ENCODE results near the gene ANTXR1.

The ANTXR1 gene

DNA sequence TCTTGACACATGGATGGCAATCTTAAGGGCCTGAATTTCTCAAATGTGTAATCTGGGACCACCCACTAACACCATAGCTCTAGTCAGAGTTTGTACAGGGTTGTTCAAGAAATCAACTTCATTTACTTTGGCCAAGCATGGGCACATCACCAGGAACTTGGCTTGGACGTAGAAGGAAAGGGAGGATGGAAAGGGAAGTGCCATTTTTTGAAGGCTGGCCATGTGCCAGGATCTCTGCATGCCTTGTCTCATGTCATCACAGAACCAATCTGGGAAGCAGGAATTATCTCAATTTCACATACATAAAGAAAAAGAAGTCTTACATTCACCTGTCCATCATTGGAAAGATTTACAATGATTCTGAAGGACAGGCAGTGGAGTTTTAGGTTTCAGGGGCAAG, 128.1 kb downstream of the ANTXR1 start:
- DNase-seq = no peak

DNA sequence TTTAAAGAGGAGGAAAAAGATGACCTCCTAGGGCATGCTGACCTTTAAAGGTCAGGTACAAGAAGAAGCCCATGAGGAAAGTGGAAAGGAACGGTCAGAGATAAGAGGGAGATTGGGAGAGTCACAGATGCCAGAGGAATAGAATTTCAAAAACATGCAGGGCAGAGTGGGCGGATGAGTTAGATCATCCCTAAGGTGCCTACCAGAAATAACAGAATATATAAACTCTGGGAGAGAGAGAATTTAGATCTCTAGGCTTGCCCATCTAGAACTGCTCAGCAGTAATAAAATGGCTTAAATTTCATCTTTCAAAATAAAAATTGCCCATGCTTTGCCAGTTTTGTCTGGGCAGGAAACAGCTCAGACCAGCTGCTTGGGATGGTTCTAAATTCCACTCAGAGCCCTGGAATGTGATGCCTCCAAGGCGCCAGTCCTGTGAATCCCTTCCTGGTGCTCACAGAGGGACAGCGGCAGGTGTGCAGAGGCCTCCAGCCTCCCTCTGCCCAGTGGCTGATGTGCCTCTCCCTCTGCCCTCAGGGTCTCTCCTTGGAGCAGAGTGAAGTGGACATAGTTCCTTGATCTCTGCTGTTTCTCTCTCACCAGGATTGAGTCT, 130.9 kb downstream of the ANTXR1 start:
- DNase-seq = no peak

DNA sequence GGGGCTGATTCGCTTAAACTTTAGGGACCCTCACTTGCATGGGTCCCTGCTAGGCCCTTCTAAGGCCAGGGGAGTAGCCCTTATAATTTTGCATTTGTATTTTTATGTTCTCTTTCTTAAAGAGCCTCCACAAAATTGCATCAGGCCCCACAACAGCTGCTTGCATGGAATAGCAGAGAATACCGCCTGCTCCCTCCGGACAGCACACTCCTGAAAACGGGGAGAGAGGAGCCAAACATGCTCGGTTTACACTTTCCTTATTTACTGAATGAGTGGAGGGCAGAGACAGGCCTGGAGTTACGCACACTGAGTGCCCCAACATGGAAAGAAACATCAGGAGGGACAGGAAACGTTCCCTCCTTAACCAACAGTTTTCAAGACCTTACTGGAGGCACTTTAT, 132.2 kb downstream of the ANTXR1 start:
- DNase-seq = no peak

DNA sequence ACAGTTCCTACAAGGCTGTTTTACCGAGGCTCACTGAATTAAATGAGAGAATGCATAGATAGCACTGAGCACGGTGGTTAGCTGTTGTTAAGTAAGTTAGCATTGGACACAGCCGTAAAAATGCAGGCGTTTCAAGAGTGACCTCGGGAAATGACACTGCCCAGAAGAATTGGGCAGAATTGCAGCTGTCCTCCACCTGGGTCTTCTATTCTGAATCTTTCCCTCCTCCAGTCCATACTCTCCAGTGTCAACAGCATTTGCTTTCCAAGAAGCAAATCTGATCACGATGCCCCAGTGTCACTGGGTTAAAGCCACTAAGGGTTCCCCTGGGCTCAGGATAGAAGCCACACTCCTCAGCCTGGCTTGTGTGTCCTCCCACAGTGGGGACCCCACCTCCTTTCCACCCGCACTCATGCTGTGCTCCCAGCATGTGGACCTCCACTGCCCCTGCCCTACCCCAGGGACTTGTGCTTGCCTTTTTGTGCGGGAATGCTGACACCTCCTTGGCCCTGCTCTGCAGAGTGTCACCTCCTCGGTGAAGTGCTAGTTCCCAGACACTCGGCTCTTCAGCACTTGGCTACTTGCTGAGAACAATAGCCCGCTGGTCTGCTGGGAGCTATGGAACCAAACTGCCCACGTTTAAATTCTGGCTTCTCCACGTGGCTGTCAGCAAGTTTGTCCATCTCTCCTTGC, 135.0 kb downstream of the ANTXR1 start:
- DNase-seq = no peak

DNA sequence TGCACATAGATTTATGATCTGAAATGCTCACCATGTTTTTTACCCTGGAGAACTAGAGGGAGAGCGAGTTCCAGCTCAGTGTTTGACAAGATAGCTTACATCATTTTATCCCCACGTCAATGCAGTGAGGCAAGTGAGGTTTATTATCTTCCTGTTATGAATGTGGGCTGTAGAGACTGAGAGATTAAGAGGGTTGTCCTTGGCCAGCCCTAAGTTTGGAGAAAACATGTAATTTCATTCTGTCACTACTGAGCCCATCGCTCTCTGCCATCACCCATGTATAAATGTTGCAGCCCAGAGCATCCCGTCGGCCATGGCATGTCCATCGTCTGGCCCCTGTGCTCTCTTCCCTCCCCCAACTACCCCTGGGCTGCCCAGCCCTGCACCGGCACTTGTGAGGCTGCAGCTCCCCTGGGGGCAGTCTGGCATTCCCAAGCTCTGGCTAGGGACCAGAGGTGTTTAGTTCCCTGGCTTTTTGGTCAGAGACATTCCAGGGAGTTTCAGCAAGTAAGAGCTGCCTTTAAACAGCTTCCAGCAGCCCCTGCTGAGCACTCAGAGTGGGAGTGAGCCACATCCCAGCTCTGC, 136.7 kb downstream of the ANTXR1 start:
- no peak for DNase-seq

DNA sequence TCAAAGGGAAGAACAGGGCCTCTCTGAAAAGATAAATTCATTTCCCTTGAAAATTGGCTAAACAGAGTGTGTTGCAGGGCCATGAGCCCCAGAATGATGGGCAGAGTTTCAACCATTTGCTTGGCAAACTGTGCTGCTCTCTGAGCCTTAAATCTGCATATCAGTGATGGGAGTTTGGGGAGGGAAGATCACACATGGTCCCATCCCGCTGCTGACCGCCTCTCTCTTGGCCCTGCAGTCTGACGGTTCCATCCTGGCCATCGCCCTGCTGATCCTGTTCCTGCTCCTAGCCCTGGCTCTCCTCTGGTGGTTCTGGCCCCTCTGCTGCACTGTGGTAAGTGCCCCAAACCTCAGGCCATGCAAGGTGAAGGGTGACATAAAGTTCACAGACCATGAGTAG, 139.0 kb downstream of the ANTXR1 start:
- no peak for DNase-seq

DNA sequence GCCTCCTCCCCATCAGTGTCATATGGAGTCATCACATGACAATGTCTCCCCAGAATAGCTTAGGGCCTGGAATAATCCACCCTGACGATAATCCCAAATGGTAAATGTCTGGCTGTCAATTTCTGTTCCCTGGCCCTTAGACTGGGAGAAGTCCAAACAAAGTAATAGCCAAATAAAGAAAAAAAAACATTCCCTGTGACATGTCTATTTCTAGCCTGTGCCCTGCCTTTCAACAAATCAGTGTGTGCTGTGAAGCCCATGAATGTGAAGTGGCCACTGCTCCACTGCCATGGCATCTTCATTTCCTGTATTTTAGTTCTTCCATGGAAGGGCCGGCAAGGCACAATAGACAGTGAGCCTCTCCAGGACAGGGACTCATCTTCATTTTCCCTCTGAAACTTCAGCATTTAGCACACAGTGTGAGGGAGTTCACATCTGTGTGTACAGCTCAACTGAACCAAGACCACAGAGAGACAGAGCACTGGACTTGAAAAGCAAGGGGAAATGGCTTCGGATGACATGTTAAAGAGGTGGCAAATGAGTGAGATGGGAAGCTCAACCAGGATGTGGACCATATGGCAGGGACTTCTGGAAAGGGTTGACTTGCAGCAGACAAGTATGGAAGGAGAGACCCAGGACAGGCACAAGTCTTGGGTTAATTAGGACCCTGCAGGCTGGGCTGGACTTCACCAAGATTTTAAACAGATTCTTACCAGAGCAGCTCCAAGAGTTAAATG, 140.0 kb downstream of the ANTXR1 start:
- DNase-seq = no peak

DNA sequence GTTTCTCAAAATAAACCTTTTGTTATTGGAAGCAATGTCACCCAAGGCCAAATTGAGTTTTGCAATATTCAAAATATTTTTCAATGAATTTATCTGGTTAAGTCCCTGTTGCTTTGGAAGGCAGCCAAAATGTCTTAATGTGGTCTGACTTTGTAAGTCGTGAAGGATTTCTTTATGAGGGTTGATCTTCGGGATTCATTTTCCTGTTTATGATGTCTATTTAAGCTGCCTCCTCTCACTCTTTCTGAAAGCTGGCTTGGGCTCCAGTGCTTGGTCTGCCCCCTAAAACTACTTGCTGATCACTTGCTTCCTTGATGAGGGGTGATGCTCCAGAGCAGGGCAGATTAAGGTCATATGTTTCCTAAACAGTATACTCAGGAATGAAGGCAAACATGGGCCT, 141.1 kb downstream of the ANTXR1 start:
- DNase-seq = no peak

DNA sequence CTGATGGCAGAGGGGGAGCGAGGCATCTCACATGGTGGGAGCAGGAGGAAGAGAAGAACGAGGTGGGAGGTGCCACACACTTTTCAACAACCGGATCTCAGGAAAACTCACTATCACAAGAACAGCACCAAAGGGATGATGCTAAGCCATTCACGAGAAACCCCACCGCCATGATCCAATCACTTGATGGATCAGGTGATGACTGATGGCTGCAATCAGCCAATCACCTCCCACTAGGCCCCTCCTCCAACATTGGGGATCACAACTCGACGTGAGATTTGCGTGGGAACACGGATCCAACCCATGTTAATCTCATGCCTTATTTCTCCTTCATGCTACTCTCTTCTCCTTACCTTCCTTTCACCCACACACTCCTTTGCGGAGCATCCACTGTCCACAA, 143.6 kb downstream of the ANTXR1 start:
- DNase-seq = no peak

DNA sequence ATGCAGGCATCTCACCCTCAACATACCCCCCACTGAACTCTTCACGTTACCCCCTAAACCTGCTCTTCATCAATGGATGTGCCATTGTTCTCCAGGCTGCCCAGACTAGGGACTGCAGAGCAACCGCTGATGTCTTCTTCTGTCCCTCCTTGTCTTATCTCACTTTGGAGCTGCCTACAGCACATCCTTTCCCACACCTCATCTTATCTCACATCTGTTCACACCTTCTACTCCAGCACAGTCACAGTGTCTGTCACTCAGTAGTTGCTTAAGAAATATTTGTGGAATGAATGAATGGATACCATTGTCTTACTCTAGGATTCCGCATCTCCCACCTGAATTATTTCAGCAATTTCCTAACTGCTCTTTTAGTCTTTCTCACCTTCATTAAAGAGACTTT, 144.5 kb downstream of the ANTXR1 start:
- DNase-seq = no peak

DNA sequence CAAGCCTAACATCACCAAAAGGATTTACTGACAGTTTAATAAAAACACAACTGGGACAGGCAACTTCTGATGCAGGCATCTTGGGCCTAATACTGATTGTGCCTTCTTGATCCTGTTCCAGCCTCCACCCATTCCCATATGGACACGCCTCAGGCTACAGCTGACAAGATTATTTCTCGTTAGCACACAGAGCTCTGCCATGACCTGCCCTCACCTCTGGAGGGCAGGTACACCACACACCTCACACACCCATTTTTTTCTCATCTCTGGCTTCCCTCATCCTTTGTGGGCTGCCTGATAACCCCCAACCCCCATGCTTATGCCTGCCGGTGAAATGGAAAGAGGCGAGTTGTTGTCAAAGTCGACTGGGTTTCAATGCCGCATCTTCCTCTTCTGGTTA, 147.0 kb downstream of the ANTXR1 start:
- no peak for DNase-seq

DNA sequence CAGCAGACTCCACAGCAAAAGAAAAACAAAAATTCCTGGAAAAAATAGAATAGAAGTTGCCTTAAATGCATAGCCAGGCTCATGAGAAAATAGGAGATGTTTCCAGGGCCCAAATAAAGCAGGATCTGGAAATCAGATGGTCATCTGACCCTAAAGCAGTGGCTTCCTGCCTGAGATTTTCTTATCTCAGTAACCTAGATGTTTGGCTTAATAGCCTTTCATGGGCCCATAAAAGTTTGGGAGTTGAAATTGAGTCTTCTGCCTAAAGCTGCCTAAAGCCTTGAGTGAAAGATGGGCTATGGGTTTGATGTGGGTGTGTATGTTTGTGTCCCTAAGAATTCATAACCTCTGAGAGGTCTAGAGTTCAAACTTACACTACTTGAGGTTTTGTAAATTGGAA, 149.1 kb downstream of the ANTXR1 start:
- DNase-seq = no peak

DNA sequence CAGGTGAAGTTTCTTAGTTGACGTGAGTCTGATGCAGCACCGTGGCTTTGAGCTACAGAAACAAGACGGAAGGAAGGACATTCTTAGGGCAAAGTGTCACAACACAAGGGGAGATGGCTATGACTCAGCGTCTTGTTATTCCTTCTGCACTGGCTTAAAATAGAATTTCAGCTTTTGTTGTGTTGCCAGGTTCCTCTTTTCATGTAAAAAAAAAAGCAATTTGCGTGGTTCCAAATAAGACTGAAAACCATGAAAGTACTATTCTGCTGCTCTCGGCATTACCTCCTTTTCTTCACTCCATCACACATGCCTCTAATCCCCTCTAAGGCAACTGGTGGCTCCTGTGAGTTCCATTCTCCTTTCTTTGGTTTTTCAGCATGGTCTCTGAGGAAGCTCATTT, 150.1 kb downstream of the ANTXR1 start:
- DNase-seq = no peak

DNA sequence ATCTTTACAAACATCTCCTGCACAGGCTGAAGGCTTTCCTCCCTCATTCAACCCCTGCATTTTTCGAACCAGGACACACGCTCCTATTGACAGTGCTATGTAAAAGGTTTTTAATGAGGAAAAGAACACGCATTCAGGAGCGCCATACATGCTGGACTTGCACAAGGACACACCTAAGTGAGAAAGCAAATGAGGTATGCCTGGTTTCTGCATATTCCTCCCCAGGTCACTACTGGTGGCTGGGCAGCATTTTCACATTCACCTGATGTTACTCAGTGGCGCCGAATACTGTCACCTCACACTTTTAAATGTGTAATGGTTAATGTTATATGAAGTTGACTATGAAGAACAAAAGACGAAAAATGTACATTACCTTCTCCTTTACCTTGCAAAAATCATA, 150.6 kb downstream of the ANTXR1 start:
- DNase-seq = no peak

DNA sequence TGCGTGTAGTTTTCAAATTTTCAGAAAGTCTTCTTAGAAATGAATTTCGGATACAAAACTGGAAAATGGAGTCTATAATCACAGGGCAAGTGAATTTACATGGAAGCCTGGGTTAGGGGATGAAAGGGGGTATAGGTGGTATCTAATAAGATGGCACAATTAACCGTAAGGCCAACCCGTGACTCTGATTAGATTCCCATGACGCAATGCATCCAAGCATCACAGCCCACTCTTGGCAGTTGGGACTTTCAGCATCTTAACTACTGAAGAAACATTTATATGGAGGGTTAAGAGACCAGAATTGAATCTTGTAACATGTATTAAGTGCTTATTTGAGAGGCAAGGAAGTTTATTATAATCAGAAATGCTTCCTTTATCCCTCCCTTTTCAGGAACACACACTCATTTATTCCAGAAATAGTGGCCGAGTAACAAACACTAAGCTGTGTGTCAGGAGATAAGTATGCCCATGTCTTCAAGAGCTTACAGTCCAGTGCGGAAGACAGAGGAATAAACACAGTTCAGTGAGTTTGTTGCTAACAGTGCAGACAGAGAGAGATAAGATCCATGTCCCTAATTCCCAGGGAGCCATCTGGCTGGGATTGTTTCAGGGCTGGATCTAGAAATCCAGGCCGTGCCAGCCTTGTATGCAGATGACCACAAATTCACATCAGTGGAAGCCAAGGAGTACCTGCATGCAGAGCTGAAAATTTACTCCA, 151.2 kb downstream of the ANTXR1 start:
- no peak for DNase-seq

DNA sequence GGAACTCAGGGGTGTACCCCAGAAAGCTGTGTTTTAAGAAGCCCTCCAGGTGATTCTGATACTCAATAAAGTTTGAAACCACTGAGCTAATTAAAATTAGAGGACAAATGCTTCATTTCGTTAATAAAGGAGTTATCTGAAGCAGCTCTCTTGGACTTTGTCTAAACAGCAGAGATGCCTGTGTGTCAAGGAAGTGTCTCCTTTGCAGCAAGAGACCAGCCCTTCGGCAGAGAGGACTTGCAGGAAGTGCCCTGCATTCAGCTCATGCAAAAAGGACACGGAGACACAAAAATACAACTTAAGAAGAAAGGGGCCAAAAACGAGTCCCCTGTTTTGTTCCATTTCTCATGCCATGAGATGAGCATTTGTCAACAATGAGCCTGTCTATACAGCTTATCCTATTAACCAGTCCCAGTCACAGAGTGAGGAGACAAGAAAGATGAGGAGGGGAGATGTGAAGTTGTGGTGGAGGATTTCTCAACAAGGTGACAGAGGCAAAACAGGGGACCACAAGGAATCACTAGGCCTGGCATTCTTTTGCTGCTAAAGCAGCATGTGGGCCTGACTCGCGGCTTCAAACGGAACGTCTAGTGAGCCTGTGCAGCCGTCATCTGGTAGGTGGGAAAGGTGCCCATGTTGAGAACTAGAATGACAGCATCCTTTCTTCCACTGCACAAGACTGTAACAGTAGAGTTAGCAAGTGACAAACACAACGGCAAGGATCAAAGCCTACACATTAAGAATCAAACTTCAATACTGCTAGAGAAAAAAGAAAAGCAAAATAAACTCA, 152.3 kb downstream of the ANTXR1 start:
- DNase-seq = no peak

DNA sequence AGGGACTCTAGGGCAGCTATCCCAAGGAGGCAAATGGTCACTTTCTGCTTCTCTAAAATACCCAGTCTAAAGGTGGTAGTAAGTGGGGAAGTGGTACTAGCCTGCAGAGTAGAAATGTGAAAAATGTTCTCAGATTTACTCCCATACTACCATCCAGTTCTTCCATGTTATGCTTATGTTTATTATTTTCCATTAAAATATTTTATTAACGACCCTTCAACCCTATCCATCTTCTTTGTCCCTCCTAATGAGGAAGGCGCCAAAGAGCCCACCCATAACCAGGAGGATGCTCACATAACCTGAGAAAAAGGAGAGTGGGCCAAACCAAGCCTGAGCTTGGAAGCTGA, 153.5 kb downstream of the ANTXR1 start:
- DNase-seq = no peak

DNA sequence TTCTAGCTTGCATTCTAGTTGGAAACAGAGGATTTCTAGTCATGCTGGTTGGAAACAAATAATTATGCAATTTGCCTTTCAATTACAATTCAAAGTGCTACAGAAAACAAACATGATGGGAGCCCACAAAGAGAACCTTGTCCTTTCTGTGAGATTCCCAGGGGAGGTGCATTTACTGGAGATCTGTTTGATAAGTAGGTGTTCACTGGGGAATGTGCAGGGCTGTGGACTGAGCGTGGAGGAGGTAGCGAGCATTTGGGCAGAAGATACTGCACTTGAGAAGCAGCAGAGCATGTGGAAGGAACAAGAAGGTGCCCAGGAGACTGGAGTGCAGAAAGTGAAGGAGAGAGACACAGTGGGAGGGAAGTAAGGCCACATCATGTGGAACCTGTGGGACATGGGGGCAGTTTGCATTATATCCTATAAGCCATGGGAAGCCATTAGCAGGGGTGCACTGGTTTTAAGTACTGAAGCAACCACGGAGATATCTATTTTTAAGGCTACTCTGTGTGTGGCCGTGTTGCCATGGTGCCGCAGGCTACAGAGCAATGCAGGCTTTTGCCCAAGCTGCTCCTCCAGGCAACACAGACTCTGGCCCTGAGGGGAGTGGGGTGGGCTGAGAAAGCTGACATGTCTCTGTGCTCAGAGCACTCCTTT, 154.0 kb downstream of the ANTXR1 start:
- DNase-seq = no peak

DNA sequence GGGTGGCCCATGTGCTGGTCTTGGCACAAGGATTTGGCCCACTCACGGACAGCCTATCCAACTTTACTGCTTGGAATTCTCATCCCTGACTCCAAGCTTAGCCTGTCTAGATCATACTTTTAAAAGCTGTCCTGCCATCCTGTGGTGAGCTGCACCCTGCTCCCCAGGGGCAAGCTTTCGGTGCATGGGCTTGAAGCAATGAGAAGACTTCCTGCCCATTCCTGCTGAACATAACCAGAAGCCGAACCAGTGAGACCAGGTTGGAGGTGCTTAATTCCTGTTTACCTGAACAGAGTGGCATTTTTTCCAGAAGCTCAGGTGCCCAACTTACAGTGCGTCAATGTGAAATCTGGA, 154.5 kb downstream of the ANTXR1 start:
- DNase-seq = no peak

DNA sequence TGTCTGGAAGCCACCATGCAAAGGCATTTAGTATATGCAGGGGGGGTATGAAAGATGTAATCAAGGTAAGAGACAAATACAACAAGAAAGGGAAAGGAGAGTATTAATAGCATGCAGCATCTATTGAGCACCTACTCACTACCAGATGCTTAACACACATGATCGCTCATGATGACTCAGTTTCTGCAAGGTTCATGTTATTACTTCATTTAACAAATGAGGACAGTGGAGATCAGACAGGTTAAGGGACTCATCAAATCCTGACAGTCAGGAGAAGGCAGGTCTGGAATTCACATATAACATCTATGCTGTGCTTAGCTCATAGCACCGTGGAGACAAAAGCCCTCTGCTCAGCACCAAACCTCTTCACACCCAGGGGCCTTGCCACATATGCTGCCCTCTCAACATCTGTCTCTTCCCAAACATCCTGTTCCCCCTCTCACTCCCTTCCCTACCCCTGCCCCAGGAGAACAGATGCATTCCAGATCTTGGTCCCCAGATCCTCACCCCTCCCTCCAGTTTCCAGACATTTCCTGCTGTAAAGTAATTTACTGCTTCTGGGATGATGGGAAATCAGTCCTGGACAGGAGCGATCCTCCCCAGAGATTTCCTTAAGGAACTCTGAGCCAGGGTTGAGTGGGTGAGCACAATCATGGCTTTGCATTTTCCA, 155.3 kb downstream of the ANTXR1 start:
- DNase-seq = no peak

DNA sequence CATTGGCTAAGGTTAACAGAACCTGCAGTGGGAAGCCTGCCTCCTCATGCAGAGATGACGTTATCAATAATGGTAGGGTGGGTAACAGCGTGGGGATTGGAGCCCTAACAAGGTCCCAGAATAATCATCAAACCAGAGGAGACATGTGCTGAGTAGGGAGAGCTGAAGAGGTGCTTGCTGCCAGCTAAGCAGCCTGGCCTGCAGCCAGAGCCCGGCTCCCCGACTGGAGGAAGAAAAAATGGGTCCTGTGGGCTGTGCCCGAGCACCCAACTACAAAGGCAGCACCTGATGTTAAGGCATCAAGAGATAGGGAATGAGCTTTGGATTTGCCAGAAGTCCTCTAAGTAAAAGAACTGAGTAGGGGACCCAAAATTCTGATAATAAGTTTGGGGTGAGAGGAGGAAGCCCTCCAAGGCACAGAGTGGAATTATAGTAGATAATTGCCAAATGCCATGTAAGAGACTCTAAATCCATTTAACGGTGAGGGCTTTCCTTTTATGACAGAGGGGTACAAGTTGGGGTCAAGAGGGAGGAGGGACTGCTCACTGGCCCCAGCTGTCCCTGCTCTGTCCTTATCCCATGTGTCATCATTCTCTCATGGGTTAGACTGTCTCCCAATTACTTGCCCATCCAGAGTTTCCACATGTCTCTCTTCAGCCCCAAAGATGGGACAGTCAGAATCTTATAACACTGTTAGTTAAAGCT, 156.1 kb downstream of the ANTXR1 start:
- no peak for DNase-seq
